GM18858 (cell line): Measurements from ENCODE around the gene TCHH.

Source experiments
- ATAC-seq: cut with Tn5 transposase; IDR thresholded peaks from one replicate; pipeline ENCODE4 v1.9.1; 2021; ENCODE audit not compliant: unreplicated experiment

Gene TCHH

DNA sequence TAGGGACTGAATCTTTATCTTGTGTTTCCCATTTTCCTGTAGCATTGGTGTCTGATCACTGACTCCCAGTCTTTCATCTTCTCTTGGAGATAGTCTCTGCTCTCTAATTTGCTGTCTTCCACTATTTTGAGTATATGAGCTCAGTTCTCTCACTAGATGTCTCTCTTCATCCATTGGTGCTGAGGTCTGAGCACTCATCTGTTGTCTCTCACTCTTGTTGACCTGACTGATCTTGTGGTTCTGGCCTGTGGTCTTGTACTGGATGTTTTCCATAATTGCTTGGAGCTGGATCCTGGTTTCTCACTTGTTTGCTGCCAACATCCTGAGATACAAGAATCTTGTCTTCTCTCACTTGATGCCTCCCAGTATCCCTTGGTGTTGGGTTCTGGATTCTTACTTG is 53.3 kb downstream of the TCHH start:
- no peak for ATAC-seq
